ENCODE data around the gene ME3. TPM values are rescaled to one million over a fixed set of nuclear protein-coding genes. Genes with fewer than 3 reads are reported as not detected.
A peak's percentile ranks its signal among the peaks of the same experiment; 100 is the strongest.

Gene ME3
- polyA plus RNA-seq, 1 experiment, result 7.1 TPM

- Histone ChIP-seq H3K27me3 (ENCODE audit: control insufficient read depth, insufficient read depth, low read length) (no peaks in the 10 kb centered on the region), H3K9me3 (ENCODE audit: control insufficient read depth, insufficient read depth, low read length) (no peaks in the 10 kb centered on the region), H3K4me3 (ENCODE audit: low read depth, low read length) (no peak overlapping the region), H3K27ac (ENCODE audit: low read depth, low read length) (no peak overlapping the region)
- ChIA-PET CTCF (no interaction called here), POLR2A (no interaction called here)
- DNase-seq (ENCODE audit: low read depth, low spot score), result no peak
- no peak for TF ChIP-seq CTCF (IDR thresholded peaks at IDR 0.05; ENCODE audit: low read depth, low read length)
Measured at GRCh38 chr11:86693518-86693917, 21.1 kb upstream of the ME3 start.

GRCh38 chr11:86692746-86693145 is 20.3 kb upstream of the ME3 start:
- DNase-seq (ENCODE audit: low read depth, low spot score), result no peak
- H3K27ac ChIP-seq (ENCODE audit: low read depth, low read length), result no peak overlapping the region

DNA sequence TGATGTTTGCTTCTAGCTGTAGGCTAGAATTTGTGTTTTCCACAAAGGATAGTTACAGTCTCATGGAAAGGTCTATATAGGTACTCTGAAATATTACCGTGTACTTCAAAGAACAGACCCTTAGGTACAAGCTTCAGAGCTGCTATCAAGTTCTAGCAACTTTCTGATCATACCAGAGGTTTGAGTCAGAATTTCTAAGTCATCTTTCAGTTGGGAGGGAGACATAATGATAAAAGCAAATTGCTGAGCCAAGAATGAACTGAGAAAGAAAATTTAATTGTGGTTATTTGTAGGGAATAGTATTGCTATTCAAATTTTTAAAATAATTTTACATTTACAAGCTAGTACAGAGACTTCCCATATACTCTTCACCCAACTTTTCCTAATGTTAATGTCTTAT is 19.9 kb upstream of the ME3 start:
- POLR2A ChIA-PET, result interaction anchor here (0.8 to 1.2 kb wide), 2 partner anchors 14 to 111 kb away, joined by 3 read pairs; no protein-coding TSS in a partner anchor
- Histone ChIP-seq H3K4me3 (ENCODE audit: low read depth, low read length) (no peak overlapping the region), H3K27ac (ENCODE audit: low read depth, low read length) (no peak overlapping the region), H3K9me3 (ENCODE audit: control insufficient read depth, insufficient read depth, low read length) (no peaks in the 10 kb centered on the region), H3K27me3 (ENCODE audit: control insufficient read depth, insufficient read depth, low read length) (no peaks in the 10 kb centered on the region)
- TF ChIP-seq CTCF (IDR thresholded peaks at IDR 0.05; ENCODE audit: low read depth, low read length), result no peak
- DNase-seq (ENCODE audit: low read depth, low spot score), result no peak
- CTCF ChIA-PET, result interaction anchor here (0.5 to 1.0 kb wide), 3 partner anchors 15 to 84 kb away, joined by 3 read pairs; no protein-coding TSS in a partner anchor

More at GRCh38 chr11:86692746-86693145, 20.3 kb upstream of the ME3 start:
- no peaks in the 10 kb centered on the region for H3K27me3 ChIP-seq (ENCODE audit: control insufficient read depth, insufficient read depth, low read length)
- ChIA-PET POLR2A (interaction anchor here (0.8 to 1.2 kb wide), 2 partner anchors 14 to 110 kb away, joined by 3 read pairs; no protein-coding TSS in a partner anchor), CTCF (interaction anchor here (0.5 to 1.0 kb wide), 3 partner anchors 14 to 85 kb away, joined by 3 read pairs; no protein-coding TSS in a partner anchor)
- no peaks in the 10 kb centered on the region for H3K9me3 ChIP-seq (ENCODE audit: control insufficient read depth, insufficient read depth, low read length)
- TF ChIP-seq CTCF (IDR thresholded peaks at IDR 0.05; ENCODE audit: low read depth, low read length), result no peak
- no peak overlapping the region for H3K4me3 ChIP-seq (ENCODE audit: low read depth, low read length)

DNA sequence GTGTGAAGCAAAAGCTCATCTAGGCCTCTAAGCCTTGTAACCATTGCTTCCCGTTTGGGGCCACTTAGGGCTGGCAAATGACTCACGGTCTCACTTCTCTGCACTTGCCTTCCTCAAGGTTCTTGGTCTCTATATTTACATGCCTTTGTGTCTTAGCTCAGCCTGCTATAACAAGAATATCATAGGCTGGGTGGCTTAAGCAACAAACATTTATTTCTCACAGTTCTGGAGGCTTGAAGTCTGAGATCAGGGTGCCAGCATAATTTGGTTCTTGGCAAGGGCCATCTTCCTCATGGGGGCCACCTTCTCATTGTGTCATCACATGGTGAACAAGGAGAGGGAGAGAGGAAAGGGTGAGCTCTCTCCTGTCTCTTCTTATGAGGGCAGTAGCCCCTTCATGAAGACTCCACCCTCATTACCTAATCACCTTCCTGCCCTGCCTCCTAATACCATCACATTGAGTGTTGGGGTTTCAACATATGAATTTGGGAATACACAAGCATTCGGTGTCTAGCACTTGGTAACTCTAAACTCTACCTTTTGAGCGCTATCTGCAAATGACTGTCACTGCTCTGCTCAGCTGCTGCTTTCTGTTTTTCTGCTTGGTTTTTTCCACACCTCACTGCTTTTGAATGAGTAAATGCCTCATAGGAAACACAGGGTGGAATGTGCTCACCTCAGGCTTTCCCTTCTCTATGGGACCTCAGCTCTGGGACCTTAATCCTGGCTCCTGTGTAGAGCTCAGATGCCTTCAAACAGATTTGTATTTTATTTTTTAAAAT is 16.2 kb upstream of the ME3 start:
- DNase-seq (ENCODE audit: low read depth, low spot score), result peak; percentile 55
- no peaks in the 10 kb centered on the region for H3K27me3 ChIP-seq (ENCODE audit: control insufficient read depth, insufficient read depth, low read length)
- no peaks in the 10 kb centered on the region for H3K9me3 ChIP-seq (ENCODE audit: control insufficient read depth, insufficient read depth, low read length)
- H3K27ac ChIP-seq (ENCODE audit: low read depth, low read length), result peak overlapping the region; percentile 65
- CTCF ChIA-PET, result interaction anchor here (1.0 kb wide), 1 partner anchor 81 kb away, joined by 4 read pairs; no protein-coding TSS in a partner anchor
- no peak for TF ChIP-seq CTCF (IDR thresholded peaks at IDR 0.05; ENCODE audit: low read depth, low read length)
- no peak overlapping the region for H3K4me3 ChIP-seq (ENCODE audit: low read depth, low read length)
- POLR2A ChIA-PET, result interaction anchor here (0.6 to 0.9 kb wide), 2 partner anchors 47 to 204 kb away, joined by 3 to 4 read pairs; no protein-coding TSS in a partner anchor

DNA sequence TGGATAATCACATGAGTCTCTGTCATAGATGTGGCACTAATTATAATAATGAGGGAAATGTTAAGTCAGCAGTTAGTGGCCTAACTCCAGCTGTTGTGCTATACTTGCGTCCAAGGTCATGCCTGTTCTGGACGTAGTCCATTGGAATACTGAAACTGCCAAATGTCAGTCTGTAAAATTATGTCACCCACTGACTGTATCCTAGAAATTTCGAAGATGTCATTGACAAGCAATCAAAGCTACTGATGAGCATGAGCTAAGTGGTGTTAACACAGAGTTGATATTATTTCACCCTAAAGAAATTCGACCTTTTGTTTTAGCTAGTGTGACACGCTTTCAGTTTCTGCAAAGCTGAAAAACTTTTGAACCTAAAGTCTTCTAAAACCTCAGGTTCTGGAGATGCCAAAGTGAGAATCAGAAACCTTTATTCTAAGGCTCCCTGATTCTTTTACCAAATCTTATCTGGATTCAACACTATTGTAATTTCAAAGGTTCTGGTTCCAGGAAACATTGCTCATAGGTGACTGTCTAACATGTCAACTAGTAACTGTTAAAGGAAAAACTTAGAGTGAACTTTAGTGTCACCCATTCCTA is 14.9 kb upstream of the ME3 start:
- H3K27ac ChIP-seq (ENCODE audit: low read depth, low read length), result no peak overlapping the region
- no peak for DNase-seq (ENCODE audit: low read depth, low spot score)
- H3K9me3 ChIP-seq (ENCODE audit: control insufficient read depth, insufficient read depth, low read length), result no peaks in the 10 kb centered on the region
- TF ChIP-seq CTCF (IDR thresholded peaks at IDR 0.05; ENCODE audit: low read depth, low read length), result no peak
- H3K4me3 ChIP-seq (ENCODE audit: low read depth, low read length), result no peak overlapping the region
- CTCF ChIA-PET, result no interaction called here
- POLR2A ChIA-PET, result no interaction called here
- H3K27me3 ChIP-seq (ENCODE audit: control insufficient read depth, insufficient read depth, low read length), result no peaks in the 10 kb centered on the region
